Endometrium (tissue), 2 donors: ENCODE data around the gene SYNJ2.

Experiments
- FAIRE-seq: peaks from 2 replicates; lab custom pipeline; 2012; peaks lifted over from hg19 to GRCh38; lab: Jason Lieb, UNC
- donor health status: control.
- donor health status: control.

Gene SYNJ2

GRCh38 chr6:157999168-158000051, 17.7 kb downstream of the SYNJ2 start:
- no peak for FAIRE-seq

DNA sequence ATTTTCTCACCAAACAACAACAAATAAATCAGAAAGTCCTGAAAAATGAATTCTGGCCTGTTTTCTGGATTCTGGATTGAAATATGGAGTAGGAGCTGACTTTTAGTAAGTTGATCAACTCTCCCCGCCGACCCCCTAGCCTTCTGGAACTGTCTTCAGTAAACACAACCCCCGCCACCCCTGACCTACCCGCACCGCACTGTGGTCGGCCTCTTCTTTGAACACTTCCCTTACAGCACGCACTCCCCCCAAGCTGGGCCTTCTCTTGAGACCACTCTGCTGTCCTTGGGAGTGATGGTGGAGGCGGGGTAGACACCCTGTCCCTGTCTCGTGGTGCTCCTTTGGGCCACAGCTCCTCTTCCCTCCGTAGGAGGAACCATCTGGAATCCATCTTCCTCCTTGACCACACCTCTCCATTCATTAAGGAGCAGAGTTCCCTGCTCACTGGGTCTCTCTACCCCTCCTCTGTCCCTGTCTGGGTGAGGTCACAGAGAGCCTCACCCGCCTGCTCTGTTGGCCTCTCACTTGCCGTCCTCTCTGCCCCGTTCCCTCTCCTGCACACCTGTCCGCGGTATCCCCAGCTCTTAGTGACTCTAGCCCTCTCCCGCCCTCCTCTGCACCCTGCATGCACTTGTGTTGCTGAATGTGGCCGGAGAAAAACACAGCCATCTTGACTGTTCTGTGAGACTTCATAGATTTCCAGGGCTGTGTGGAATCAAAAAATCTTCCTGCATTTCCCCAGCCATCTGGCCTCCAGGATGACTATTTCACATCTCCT, 19.1 kb downstream of the SYNJ2 start:
- no peak for FAIRE-seq

GRCh38 chr6:158002249-158002950, 20.7 kb downstream of the SYNJ2 start:
- FAIRE-seq, result no peak

- no peak for FAIRE-seq
These were observed 21.5 kb downstream of the SYNJ2 start for GRCh38 chr6:158002951-158003853.

GRCh38 chr6:158003910-158004700, 22.4 kb downstream of the SYNJ2 start:
- no peak for FAIRE-seq

DNA sequence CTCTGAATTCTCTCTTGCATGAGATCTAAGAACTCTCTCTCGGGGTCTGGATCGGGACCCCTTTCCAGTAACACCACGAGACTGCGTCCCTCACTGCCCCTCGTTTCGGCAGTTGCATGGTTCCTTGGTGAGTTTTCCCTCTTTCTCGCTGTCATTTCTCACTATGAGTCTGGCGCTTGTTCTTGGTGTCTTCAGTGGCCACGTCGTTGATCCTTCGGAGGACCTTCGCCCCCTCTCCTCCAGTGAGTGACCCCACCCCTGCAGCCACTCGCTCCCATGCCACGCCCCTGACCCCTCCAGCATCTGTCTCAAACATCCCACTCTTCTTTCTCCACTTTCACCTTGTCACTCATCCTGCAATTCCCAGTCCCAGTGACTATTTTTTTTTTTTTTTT, 23.0 kb downstream of the SYNJ2 start:
- FAIRE-seq, result no peak

- FAIRE-seq, result no peak
These were observed 24.0 kb downstream of the SYNJ2 start for GRCh38 chr6:158005626-158006180.

DNA sequence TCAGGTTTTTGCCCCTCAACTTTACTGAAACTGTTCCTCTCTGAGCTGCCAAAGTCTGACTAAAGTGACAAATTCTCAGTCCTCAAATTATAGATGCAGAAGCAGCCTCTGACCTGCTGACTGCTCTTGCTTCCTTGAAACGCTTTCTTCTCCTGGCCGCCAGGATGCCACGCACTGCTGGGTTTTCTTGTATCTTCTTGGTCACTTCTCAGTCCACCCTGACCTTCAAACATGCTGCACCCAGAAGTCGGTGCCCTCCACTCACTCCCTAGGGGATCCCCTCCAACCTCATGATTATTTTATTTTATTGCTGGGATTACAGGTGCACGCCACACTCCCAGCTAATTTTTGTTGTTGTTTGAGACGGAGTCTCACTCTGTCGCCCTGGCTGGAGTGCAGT, 24.7 kb downstream of the SYNJ2 start:
- FAIRE-seq, result no peak

DNA sequence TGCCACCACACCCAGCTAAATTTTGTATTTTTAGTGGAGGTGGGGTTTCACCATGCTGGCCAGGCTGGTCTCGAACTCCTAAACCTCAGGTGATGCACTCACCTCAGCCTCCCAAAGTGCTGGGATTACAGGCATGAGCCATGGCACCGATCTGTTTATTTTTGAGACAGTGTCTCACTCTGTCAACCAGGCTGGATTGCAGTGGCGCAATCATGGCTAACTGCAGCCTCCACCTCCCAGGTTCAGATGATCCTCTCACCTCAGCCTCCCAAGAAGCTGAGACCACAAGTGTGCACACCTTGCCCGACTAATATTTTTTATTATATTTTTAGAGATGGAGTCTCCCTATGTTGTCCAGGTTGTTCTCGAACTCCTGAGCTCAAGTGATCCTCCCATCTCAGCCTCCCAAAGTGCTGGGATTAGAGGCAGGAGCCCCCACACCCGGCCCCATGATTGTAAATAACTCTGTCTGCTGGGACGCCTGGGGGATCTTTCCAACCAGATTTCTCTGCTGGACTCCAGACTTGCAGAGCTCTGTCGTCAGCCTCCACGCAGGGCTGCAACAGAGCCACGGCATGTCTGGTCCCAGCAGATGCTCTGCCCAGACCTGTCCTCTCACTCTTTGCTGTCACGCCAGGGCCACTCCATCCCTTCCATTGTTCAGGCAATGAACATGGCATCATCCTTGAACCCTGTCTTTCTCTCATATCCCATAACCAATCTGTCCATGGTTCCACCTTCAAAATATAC, 25.3 kb downstream of the SYNJ2 start:
- no peak for FAIRE-seq

GRCh38 chr6:158008864-158009113, 27.1 kb downstream of the SYNJ2 start:
- no peak for FAIRE-seq

DNA sequence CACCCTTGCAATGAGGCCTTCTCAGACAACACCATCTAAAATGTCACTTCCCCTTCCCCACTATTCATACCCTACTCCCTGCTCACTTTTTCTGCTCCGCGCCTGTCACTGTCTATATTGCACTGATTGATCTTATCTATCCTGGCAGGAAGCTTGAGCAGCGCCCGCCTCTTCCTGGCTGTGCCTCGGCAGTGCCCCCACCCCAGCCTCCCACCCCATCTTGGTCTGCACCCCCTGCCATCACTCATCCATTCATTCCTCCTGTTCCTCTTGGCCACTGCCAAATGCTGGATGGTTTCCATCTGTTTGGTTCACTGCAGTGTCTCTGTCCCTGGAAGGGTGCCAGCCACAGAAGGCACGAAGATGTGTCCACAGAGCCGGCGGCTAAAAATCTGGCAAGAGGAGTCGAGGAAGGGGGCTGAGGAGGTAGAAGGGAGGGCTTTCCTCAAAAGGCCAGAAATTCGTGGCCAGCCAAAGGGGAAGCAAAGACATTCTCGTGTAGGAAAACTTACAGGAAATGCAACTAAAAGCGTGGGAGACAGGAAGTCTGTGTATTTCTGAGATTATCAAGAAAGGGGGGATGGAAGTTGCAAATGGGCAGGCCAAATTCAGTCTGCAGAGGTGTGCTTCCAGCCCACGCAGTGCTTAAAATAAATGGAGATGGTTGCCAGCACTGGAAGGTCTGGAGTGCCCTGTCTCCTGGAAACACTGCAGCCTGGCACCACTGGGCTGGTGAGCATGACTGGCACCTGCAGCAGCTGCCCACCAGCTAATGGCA, 27.6 kb downstream of the SYNJ2 start:
- no peak for FAIRE-seq

DNA sequence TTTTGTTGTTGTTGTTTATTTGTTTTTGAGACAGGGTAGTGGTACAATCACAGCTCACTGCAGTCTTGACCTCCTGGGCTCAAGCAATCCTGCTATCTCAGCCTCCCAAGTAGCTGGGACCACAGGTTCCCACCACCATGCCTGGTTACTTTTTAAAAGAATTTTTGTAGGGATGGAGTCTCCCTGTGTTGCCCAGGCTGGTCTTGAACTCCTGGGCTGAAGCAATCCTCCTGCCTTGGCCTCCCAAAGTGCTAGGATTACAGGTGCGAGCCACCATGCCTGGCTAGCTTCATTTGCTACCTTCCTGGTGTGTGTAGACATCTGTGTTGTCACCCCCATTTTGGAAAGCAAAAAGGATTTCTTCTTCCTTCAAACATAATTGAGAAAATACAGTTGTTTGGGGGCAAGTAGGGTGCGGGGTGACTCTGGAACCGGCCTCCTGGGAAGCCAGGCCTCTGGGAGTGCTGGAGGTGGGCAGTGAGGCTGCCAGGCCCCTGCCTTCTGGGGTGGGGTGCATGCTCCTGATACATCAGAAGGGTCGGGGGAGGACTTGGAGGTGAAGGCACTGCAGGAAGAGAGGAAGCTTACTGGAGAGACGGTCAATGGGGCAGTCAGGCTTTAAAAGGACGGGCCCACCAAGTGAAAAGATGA, 28.4 kb downstream of the SYNJ2 start:
- no peak for FAIRE-seq

- FAIRE-seq, result no peak
These were observed 29.2 kb downstream of the SYNJ2 start for GRCh38 chr6:158010591-158011477.

GRCh38 chr6:158011478-158011920, 29.8 kb downstream of the SYNJ2 start:
- peak; percentile 57 for FAIRE-seq

DNA sequence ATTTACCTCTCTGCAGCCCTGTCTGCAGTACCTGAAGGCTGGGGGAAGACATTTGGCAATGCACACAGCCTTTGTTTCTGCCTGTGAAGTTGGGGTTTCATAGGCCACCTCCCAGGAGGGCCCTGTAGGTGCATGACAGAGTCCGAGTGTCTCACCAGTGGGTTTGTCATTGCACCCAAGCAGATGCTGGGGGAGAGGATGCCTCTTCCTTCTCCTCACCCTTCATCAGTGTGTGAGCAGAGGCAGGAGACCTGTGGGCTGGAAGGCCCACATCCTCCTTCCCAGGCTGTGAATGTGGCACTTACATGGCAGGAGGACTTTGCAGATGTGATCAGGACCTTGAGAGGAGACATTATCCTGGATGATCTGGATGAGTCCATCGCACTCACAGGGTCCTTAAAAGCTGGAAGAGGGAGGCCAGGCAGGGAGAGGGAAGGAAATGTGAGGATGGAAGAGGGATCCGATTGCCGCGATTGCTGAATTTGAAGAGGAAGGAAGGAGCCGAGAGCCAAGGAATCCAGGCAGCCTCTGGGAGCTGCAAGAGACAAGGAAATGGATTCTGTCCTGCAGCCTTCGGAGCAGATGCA, 30.4 kb downstream of the SYNJ2 start:
- FAIRE-seq, result no peak

GRCh38 chr6:158013904-158014504, 32.3 kb downstream of the SYNJ2 start:
- FAIRE-seq, result no peak
